IMR-90 (cell line): Measurements from ENCODE around the gene UBR7. TPM values are rescaled to one million over a fixed set of nuclear protein-coding genes. Genes with fewer than 3 reads are reported as not detected.

Experiments
- ATAC-seq: fragments of 200-7000 bp; cut with Tn5 transposase; 2 replicates; pipeline ENCODE4 v1.9.1; 2020; ENCODE audit warnings: low read depth, mild to moderate bottlenecking, moderate library complexity
- BruUV-seq: library from RNA; stranded (reverse); fragments of 400-500 nt; replicated peaks from 2 replicates; lab custom pipeline; 2021; lab: Mats Ljungman, UMichigan
- CTCF ChIA-PET: fragments of 300-600 bp; formaldehyde crosslinking; extraction: SDS; loops from one replicate; lab custom pipeline; 2021; ENCODE audit warnings: antibody characterized with exemption; lab: Yijun Ruan, JAX
- POLR2A ChIA-PET: fragments of 300-600 bp; sonication (Branson Sonifier 250); formaldehyde crosslinking; loops from one replicate; lab custom pipeline; 2022; ENCODE audit warnings: antibody characterized with exemption; ENCODE audit not compliant: unreplicated experiment; lab: Charles Lee
- DNase-seq: peaks from one replicate; pipeline ENCODE4 v3.0.0; 2013
- H2AFZ ChIP-seq: replicated peaks from 2 replicates; pipeline ENCODE3; 2013; ENCODE audit warnings: low read length, mild to moderate bottlenecking; ENCODE audit not compliant: poor library complexity
- H2AK5ac ChIP-seq: 2 replicates; pipeline ENCODE4 v1.6.1; 2013; ENCODE audit warnings: low read depth, low read length, inconsistent platforms
- H2AK9ac ChIP-seq: replicated peaks from 2 replicates; pipeline ENCODE3; 2013; ENCODE audit warnings: mild to moderate bottlenecking, low read depth, low read length, moderate library complexity; ENCODE audit not compliant: poor library complexity
- H2BK120ac ChIP-seq: 2 replicates; pipeline ENCODE4 v1.6.1; 2013; ENCODE audit warnings: low read depth, low read length, inconsistent platforms
- H2BK15ac ChIP-seq: 3 replicates; pipeline ENCODE4 v1.6.1; 2013; ENCODE audit warnings: low read depth, low read length, inconsistent platforms
- H2BK20ac ChIP-seq: 2 replicates; pipeline ENCODE4 v1.6.1; 2013; ENCODE audit warnings: low read depth, mild to moderate bottlenecking, inconsistent platforms, low read length, moderate library complexity
- H2BK5ac ChIP-seq: 2 replicates; pipeline ENCODE4 v1.6.1; 2013; ENCODE audit warnings: mild to moderate bottlenecking, low read depth, low read length, inconsistent platforms; ENCODE audit not compliant: poor library complexity, severe bottlenecking
- H3K14ac ChIP-seq: replicated peaks from 2 replicates; pipeline ENCODE4 v1.6.1; 2013; ENCODE audit warnings: low read depth, low read length, inconsistent platforms
- H3K18ac ChIP-seq: 2 replicates; pipeline ENCODE4 v1.6.1; 2013; ENCODE audit warnings: low read depth, low read length, control low read depth
- H3K23ac ChIP-seq: 2 replicates; pipeline ENCODE4 v1.6.1; 2013; ENCODE audit warnings: low read depth, low read length, inconsistent platforms
- H3K27ac ChIP-seq: 2 replicates; pipeline ENCODE4 v1.5.1; 2013; ENCODE audit warnings: mild to moderate bottlenecking, control low read depth, low read length; ENCODE audit not compliant: insufficient read depth
- H3K27me3 ChIP-seq: 2 replicates; pipeline ENCODE4 v1.6.1; 2013; ENCODE audit warnings: low read length; ENCODE audit not compliant: control insufficient read depth, insufficient read depth
- H3K36me3 ChIP-seq: 2 replicates; pipeline ENCODE4 v1.6.1; 2013; ENCODE audit warnings: low read length, mixed read lengths; ENCODE audit not compliant: control insufficient read depth, insufficient read depth
- H3K4ac ChIP-seq: 2 replicates; pipeline ENCODE4 v1.6.1; 2013; ENCODE audit warnings: low read depth, low read length, inconsistent platforms
- H3K4me1 ChIP-seq: 2 replicates; pipeline ENCODE4 v1.6.1; 2013; ENCODE audit warnings: low read length, mixed read lengths; ENCODE audit not compliant: control insufficient read depth, insufficient read depth
- H3K4me2 ChIP-seq: 2 replicates; pipeline ENCODE4 v1.6.1; 2013; ENCODE audit warnings: low read depth, mild to moderate bottlenecking, control low read depth, low read length, moderate library complexity
- H3K4me3 ChIP-seq: 2 replicates; pipeline ENCODE4 v1.5.1; 2013; ENCODE audit warnings: low read depth, mild to moderate bottlenecking, control low read depth, low read length, moderate library complexity; ENCODE audit not compliant: insufficient read depth
- H3K56ac ChIP-seq: 2 replicates; pipeline ENCODE4 v1.6.1; 2013; ENCODE audit warnings: low read length, inconsistent platforms; ENCODE audit not compliant: insufficient read depth; ENCODE audit errors: extremely low read depth
- H3K79me1 ChIP-seq, 2 experiments: 2 replicates each; pipeline ENCODE4 v1.6.1; 2013; ENCODE audit warnings: low read length in 2 of 2, inconsistent platforms in 1 of 2, low read depth in 1 of 2
- H3K9ac ChIP-seq: 2 replicates; pipeline ENCODE4 v1.6.1; 2013; ENCODE audit warnings: low read depth, low read length, control low read depth
- H3K9me1 ChIP-seq: 2 replicates; pipeline ENCODE4 v1.6.1; 2013; ENCODE audit warnings: low read length, inconsistent platforms; ENCODE audit not compliant: insufficient read depth
- H3K9me3 ChIP-seq: 2 replicates; pipeline ENCODE4 v1.6.1; 2013; ENCODE audit warnings: low read length; ENCODE audit not compliant: control insufficient read depth, insufficient read depth
- H4K20me1 ChIP-seq: 2 replicates; pipeline ENCODE4 v1.6.1; 2013; ENCODE audit warnings: low read length, inconsistent platforms; ENCODE audit not compliant: insufficient read depth
- H4K5ac ChIP-seq: 2 replicates; pipeline ENCODE4 v1.6.1; 2013; ENCODE audit warnings: mild to moderate bottlenecking, low read depth, low read length, control low read depth
- H4K8ac ChIP-seq, 2 experiments: 2 replicates each; pipeline ENCODE4 v1.6.1; 2013; ENCODE audit warnings: low read depth in 2 of 2, low read length in 2 of 2, control low read depth in 1 of 2, inconsistent platforms in 1 of 2
- H4K91ac ChIP-seq: 2 replicates; pipeline ENCODE4 v1.6.1; 2013; ENCODE audit warnings: low read depth, low read length, inconsistent platforms; ENCODE audit not compliant: insufficient read depth
- FOS ChIP-seq: fragments of 150-350 bp; IDR thresholded peaks from 2 replicates; pipeline ENCODE4 v1.6.1; 2016; ENCODE audit warnings: low read depth, low read length
- MAFK ChIP-seq: IDR thresholded peaks from 2 replicates; pipeline ENCODE4 v1.6.1; 2012; ENCODE audit warnings: low read depth, low read length, improper control_type of control experiment
- MAZ ChIP-seq: IDR thresholded peaks from 2 replicates; pipeline ENCODE4 v1.6.1; 2012; ENCODE audit warnings: low read depth, mild to moderate bottlenecking, low read length, improper control_type of control experiment, moderate library complexity, borderline replicate concordance
- MXI1 ChIP-seq: IDR thresholded peaks from 2 replicates; pipeline ENCODE4 v1.6.1; 2012; ENCODE audit warnings: low read depth, mild to moderate bottlenecking, low read length, moderate library complexity, borderline replicate concordance
- NFE2L2 ChIP-seq: fragments of 150-350 bp; IDR thresholded peaks from 2 replicates; pipeline ENCODE4 v1.6.1; 2016; ENCODE audit warnings: low read depth, mild to moderate bottlenecking, low read length
- RCOR1 ChIP-seq: IDR thresholded peaks from 2 replicates; pipeline ENCODE4 v1.6.1; 2012; ENCODE audit warnings: mild to moderate bottlenecking, low read length, improper control_type of control experiment; ENCODE audit not compliant: insufficient replicate concordance
- SMC3 ChIP-seq: fragments of 150-350 bp; IDR thresholded peaks from 2 replicates; pipeline ENCODE4 v1.6.1; 2016; ENCODE audit warnings: low read depth, mild to moderate bottlenecking, antibody characterized with exemption, low read length, moderate library complexity
- WGBS, 2 experiments: methylation state at CpG; one replicate each; pipeline versions ENCODE4 v1.1.5 to v1.1.7; 2013; ENCODE audit warnings: missing lambda C conversion rate in 2 of 2; ENCODE audit not compliant: insufficient read length in 1 of 2; ENCODE audit errors: extremely low coverage in 2 of 2; 5-methylcytosine and 5-hydroxymethylcytosine counted together
- dilution Hi-C: fragments of 300-500 bp; cut with HindIII; formaldehyde crosslinking; loops from one replicate; pipeline ENCODE4 v1.14.3; 2018; ENCODE audit warnings: low sequenced_read_pairs; ENCODE audit not compliant: unreplicated experiment
- in situ Hi-C: fragments of 300-500 bp; cut with MboI; formaldehyde crosslinking; loops from 3 replicates; pipeline ENCODE4 v1.14.3; 2019; ENCODE audit warnings: low sequenced_read_pairs, inconsistent platforms, mixed read lengths
- intact Hi-C: fragments of 100-400 bp; cut with micrococcal nuclease; formaldehyde crosslinking; loops from 2 replicates; pipeline ENCODE4 v1.10.0; 2022
- polyA plus RNA-seq, 3 experiments: library from polyadenylated mRNA; depleted of rRNA; stranded (reverse); fragments of >200 nt; gene quantifications; 2 replicates each; pipeline ENCODE4 v1.2.3, GENCODE V29; 2012; ENCODE audit warnings: low replicate concordance in 1 of 3
- total RNA-seq: library from RNA; depleted of rRNA; stranded (reverse); fragments of >200 nt; gene quantifications from 2 replicates; pipeline ENCODE4 v1.2.3, GENCODE V29; 2012
- TF ChIP-seq, protein P1 (sequence below): fragments of 150-350 bp; IDR thresholded peaks from 2 replicates; pipeline ENCODE4 v1.6.1; 2017; ENCODE audit warnings: mild to moderate bottlenecking, antibody characterized with exemption, low read length, low read depth

UBR7 gene
- total and polyA plus RNA-seq, 2 of the 4 experiments (the other 2 are of a cell fraction) = 24.2 to 29.4 TPM

DNA sequence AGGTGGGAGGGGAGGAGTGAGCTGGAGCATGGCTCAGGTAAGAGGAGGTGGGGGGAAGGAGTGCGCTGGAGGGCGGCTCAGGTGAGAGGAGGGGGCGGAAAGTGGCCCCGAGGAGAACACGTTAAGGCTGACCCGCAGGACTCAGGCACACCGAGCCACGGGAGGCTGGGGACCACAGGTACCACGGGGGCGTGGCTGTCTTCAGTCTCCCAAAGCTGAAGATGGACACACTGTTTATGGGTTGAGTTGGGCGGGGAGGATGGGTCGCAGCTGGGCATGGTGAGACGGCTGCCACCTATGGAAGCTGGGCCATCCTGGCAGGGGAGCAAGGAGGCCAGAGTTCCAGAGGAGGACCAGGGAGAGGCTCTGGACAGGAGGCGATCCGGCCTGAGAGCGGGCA is 23.5 kb downstream of the UBR7 start:
- no peaks in the 10 kb centered on the region for H3K9me3 ChIP-seq
- WGBS, 2 experiments = 99% methylated on average over 9 of the region's 16 CpGs; no CpG with 5 or more reads in 1 of the 2 experiments
- POLR2A ChIA-PET = no interaction called here
- H3K4me3 ChIP-seq = no peak overlapping the region
- H3K56ac ChIP-seq = no peak overlapping the region
- H2BK120ac ChIP-seq = no peak overlapping the region
- H2BK20ac ChIP-seq = no peak overlapping the region
- peaks cover 13% of the 10 kb centered on the region; the same call in 1 of the 2 replicates for H3K9me1 ChIP-seq
- no peak overlapping the region for H3K9ac ChIP-seq
- H3K4ac ChIP-seq = no peak overlapping the region; the same call in 1 of the 2 replicates
- BruUV-seq = no TSS peak
- intact Hi-C loops = no loop called here
- CTCF ChIA-PET = interaction anchor here (1.1 kb wide), 1 partner anchor 28 kb away, joined by 3 read pairs; no protein-coding TSS in a partner anchor
- no peak for DNase-seq
- no peaks in the 10 kb centered on the region for H4K20me1 ChIP-seq
- no peak overlapping the region for H2BK5ac ChIP-seq
- in situ Hi-C loops = no loop called here
- no peak overlapping the region for H2BK15ac ChIP-seq
- no peaks in the 10 kb centered on the region for H3K79me1 ChIP-seq
- 0 out of 2 replicates have a peak overlapping the region, but pooled peaks have one; percentile 15 for H2AK5ac ChIP-seq
- no peak overlapping the region for H3K18ac ChIP-seq
- peaks cover 11% of the 10 kb centered on the region for H3K36me3 ChIP-seq
- no peak overlapping the region for H4K5ac ChIP-seq
- no peak for ATAC-seq
- H4K91ac ChIP-seq = no peak overlapping the region
- no peak overlapping the region for H3K23ac ChIP-seq
- H3K14ac ChIP-seq = no peak overlapping the region
- peaks cover 2% of the 10 kb centered on the region; the same call in 1 of the 2 replicates for H3K4me1 ChIP-seq
- peak overlapping the region; percentile 46 to 83; a peak in 3 of 4 replicates for H4K8ac ChIP-seq
- TF ChIP-seq MXI1 = no peak
- no peak for TF ChIP-seq RCOR1
- TF ChIP-seq NFE2L2 = no peak
- TF ChIP-seq MAZ = no peak
- no peak for TF ChIP-seq SMC3
- TF ChIP-seq, protein P1, sequence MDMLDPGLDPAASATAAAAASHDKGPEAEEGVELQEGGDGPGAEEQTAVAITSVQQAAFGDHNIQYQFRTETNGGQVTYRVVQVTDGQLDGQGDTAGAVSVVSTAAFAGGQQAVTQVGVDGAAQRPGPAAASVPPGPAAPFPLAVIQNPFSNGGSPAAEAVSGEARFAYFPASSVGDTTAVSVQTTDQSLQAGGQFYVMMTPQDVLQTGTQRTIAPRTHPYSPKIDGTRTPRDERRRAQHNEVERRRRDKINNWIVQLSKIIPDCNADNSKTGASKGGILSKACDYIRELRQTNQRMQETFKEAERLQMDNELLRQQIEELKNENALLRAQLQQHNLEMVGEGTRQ = no peak
- no peak for TF ChIP-seq FOS
- TF ChIP-seq MAFK = no peak
- H3K27ac ChIP-seq = no peak overlapping the region
- H3K27me3 ChIP-seq = no peaks in the 10 kb centered on the region
- dilution Hi-C loops = no loop called here
- H3K4me2 ChIP-seq = no peak overlapping the region
- peak overlapping the region; percentile 97 for H2AFZ ChIP-seq
- H2AK9ac ChIP-seq = peak overlapping the region; percentile 18
